Heart left ventricle (tissue), 16 donors: Measurements from ENCODE around the gene MEST. TPM values are rescaled to one million over a fixed set of nuclear protein-coding genes. Genes with fewer than 3 reads are reported as not detected.

ENCODE experiments used
- ATAC-seq, 4 donors: fragments of 200-7000 bp; cut with Tn5 transposase; one replicate each; pipeline ENCODE4 v1.9.1; 2020 to 2022; ENCODE audit warnings: moderate library complexity in 4 of 4, mild to moderate bottlenecking in 3 of 4, moderate number of reproducible peaks in 1 of 4
- DNase-seq, 5 donors: peaks; one replicate each; pipeline ENCODE4 v3.0.0-alpha.2; 2020
- H3K27ac ChIP-seq, 12 donors: fragments of 200-600 bp; sonication (generic) in 4 of 12; one replicate each; pipeline versions ENCODE4 v1.5.0 to v1.8.0; 2016 to 2022; ENCODE audit warnings: mild to moderate bottlenecking in 2 of 12
- H3K27me3 ChIP-seq, 9 donors: fragments of 200-600 bp; sonication (generic) in 2 of 9; one replicate each; pipeline versions ENCODE4 v1.5.1 to v1.8.0; 2016 to 2022; ENCODE audit warnings: mild to moderate bottlenecking in 3 of 9
- H3K36me3 ChIP-seq, 9 donors: fragments of 200-600 bp; sonication (generic) in 2 of 9; one replicate each; pipeline versions ENCODE4 v1.5.0 to v1.8.0; 2018 to 2022; ENCODE audit warnings: mild to moderate bottlenecking in 2 of 9
- H3K4me1 ChIP-seq, 12 donors: fragments of 200-600 bp; sonication (generic) in 4 of 12; one replicate each; pipeline versions ENCODE4 v1.5.0 to v1.8.0; 2016 to 2022; ENCODE audit warnings: mild to moderate bottlenecking in 3 of 12
- H3K4me3 ChIP-seq, 12 donors: fragments of 200-600 bp; sonication (generic) in 4 of 12; one replicate each; pipeline versions ENCODE4 v1.5.0 to v1.8.0; 2017 to 2022; ENCODE audit warnings: mild to moderate bottlenecking in 9 of 12, moderate library complexity in 4 of 12
- H3K9me3 ChIP-seq, 12 donors: fragments of 200-600 bp; sonication (generic) in 4 of 12; one replicate each; pipeline versions ENCODE4 v1.5.0 to v1.8.0; 2016 to 2022; ENCODE audit warnings: mild to moderate bottlenecking in 1 of 12
- CTCF ChIP-seq, 12 donors: fragments of 200-600 bp; sonication (generic) in 4 of 12; IDR thresholded peaks; one replicate each; pipeline versions ENCODE4 v1.5.0 to v1.8.0; 2018 to 2022; ENCODE audit warnings: antibody characterized with exemption in 12 of 12, mild to moderate bottlenecking in 5 of 12
- POLR2A ChIP-seq, 2 donors: fragments of 450-650 bp; IDR thresholded peaks; one replicate each; pipeline ENCODE4 v1.6.1; 2017; ENCODE audit warnings: antibody characterized with exemption in 2 of 2, mild to moderate bottlenecking in 2 of 2, moderate library complexity in 2 of 2
- WGBS, 4 donors: extraction: QIAGEN DNeasy Blood & Tissue Kit in 2 of 4; methylation state at CpG; one replicate each; pipeline versions ENCODE4 v1.1.5 to v1.1.7; 2013 to 2018; 5-methylcytosine and 5-hydroxymethylcytosine counted together
- intact Hi-C, 10 donors: fragments of 100-400 bp; cut with DNase I; formaldehyde crosslinking; loops; one replicate each; pipeline versions ENCODE4 v1.11.1 to v1.14.2; 2022
- polyA plus RNA-seq, 2 donors: library from polyadenylated mRNA; stranded (reverse); fragments of 200-250 nt; gene quantifications; one replicate each; pipeline ENCODE4 v1.2.3, GENCODE V29; 2013
- total RNA-seq, 9 donors: library from RNA; depleted of rRNA in 2 of 9; stranded (reverse); fragments of >200 nt in 2 of 9; fragmentation: NEBNext Ultra II Directional in 3 of 9; extraction: Animal tissue kit (Norgen Biotek cat#: 25700) in 3 of 9; gene quantifications; one replicate each; pipeline versions ENCODE4 v1.1.0 to v1.2.4, GENCODE V29; 2016 to 2023
- donor health status: ischemic (EF 13 %, LVEDD 7.1; RV severe dilation, severe dysfunction).
- donor health status: healthy with polysubstance abuse.
- donor health status: DM: no; HTN: yes; CAD: no.
- donor health status: DM: no; HTN: no; CAD: no.
- donor health status: ischemic (EF 25% LVEDD 6.9; RV normal size, moderate dysfunction).
- donor health status: ischemic (EF 25% LVEDD 5.7; RV mildly dilated, moderate dysfunction).
- donor health status: healthy.
- donor health status: DM: yes; HTN: yes; CAD: no.
- donor health status: ischemic (EF 35%, LVEDD 5.7; RV mildly dilated, moderate dysfunction).
- donor health status: nonischemic (EF 11% LVEDD 7.7; RV severe dilation, severe dysfunction).
- donor health status: DM: yes; HTN: yes; CAD: no.
- donor health status: PGD.
- donor health status: ischemic (EF 29% LVEDD 5.4; RV normal size, mild dysfunction).
- donor health status: nonischemic (EF 23%, LVEDD 6.1; RV moderate dilation, normal function).

The MEST gene
- total and polyA plus RNA-seq, 11 donors = 0.79 to 46.0 (median 4.2) TPM

GRCh38 chr7:130493275-130493873 is 1.5 kb downstream of the MEST start:
- Histone ChIP-seq H3K27me3 (peaks cover 0 to 35% (median 0%) of the 10 kb centered on the region in 9 donors), H3K4me3 (peak overlapping the region in 10 of 12 donors; percentile 30 to 63 (median 54)), H3K36me3 (peaks cover 0 to 6% (median 0%) of the 10 kb centered on the region in 9 donors), H3K27ac (no peak overlapping the region), H3K4me1 (peaks cover 0 to 26% (median 5%) of the 10 kb centered on the region in 12 donors), H3K9me3 (no peaks in the 10 kb centered on the region)
- DNase-seq (no peak), ATAC-seq (no peak)
- intact Hi-C loops = loop anchor here in 5 of 10 donors (5.0 to 10.0 kb wide), 4 partner anchors 171 to 221 kb away; partner anchors contain the start of genes COPG2 (in 1 of the 5) and TSGA13 (in 1 of the 5)
- no peak for TF ChIP-seq CTCF (IDR thresholded peaks at IDR 0.05)
- no peak for TF ChIP-seq POLR2A (IDR thresholded peaks at IDR 0.05)
- 53 to 65% (median 58%) methylated on average over 13 of the region's 13 CpGs for WGBS, 4 donors

- intact Hi-C loops = loop anchor here in 5 of 10 donors (5.0 to 10.0 kb wide), 4 partner anchors 170 to 222 kb away; partner anchors contain the start of genes COPG2 (in 1 of the 5) and TSGA13 (in 1 of the 5)
- peaks cover 0 to 10% (median 0%) of the 10 kb centered on the region in 9 donors for H3K36me3 ChIP-seq
- no peak overlapping the region for H3K4me3 ChIP-seq
- peaks cover 0 to 35% (median 0%) of the 10 kb centered on the region in 9 donors for H3K27me3 ChIP-seq
- WGBS, 4 donors = 28 to 43% (median 38%) methylated on average over 2 of the region's 2 CpGs
- H3K9me3 ChIP-seq = no peaks in the 10 kb centered on the region
- no peak for TF ChIP-seq CTCF (IDR thresholded peaks at IDR 0.05)
- TF ChIP-seq POLR2A (IDR thresholded peaks at IDR 0.05) = no peak
- H3K27ac ChIP-seq = no peak overlapping the region
- ATAC-seq = peak in 2 of 4 donors; percentile 41 to 53
- peaks cover 0 to 22% (median 5%) of the 10 kb centered on the region in 12 donors for H3K4me1 ChIP-seq
- DNase-seq = no peak
Measured at GRCh38 chr7:130494431-130494858, 2.6 kb downstream of the MEST start.

GRCh38 chr7:130500463-130500862 is 8.6 kb downstream of the MEST start:
- no peak overlapping the region for H3K4me3 ChIP-seq
- intact Hi-C loops = no loop called here
- DNase-seq = no peak
- peaks cover 0 to 45% (median 16%) of the 10 kb centered on the region in 9 donors for H3K36me3 ChIP-seq
- no peak for ATAC-seq
- no peak overlapping the region for H3K27ac ChIP-seq
- TF ChIP-seq POLR2A (IDR thresholded peaks at IDR 0.05) = no peak
- TF ChIP-seq CTCF (IDR thresholded peaks at IDR 0.05) = no peak
- no peaks in the 10 kb centered on the region for H3K4me1 ChIP-seq
- H3K27me3 ChIP-seq = no peaks in the 10 kb centered on the region
- 86 to 88% (median 87%) methylated on average over 8 of the region's 8 CpGs for WGBS, 4 donors
- no peaks in the 10 kb centered on the region for H3K9me3 ChIP-seq

GRCh38 chr7:130500910-130501309 is 9.0 kb downstream of the MEST start:
- Histone ChIP-seq H3K36me3 (peaks cover 0 to 49% (median 16%) of the 10 kb centered on the region in 9 donors), H3K4me1 (no peaks in the 10 kb centered on the region), H3K4me3 (no peak overlapping the region), H3K27ac (no peak overlapping the region), H3K27me3 (no peaks in the 10 kb centered on the region), H3K9me3 (no peaks in the 10 kb centered on the region)
- ATAC-seq (no peak), DNase-seq (no peak)
- intact Hi-C loops = no loop called here
- 78 to 90% (median 87%) methylated on average over 1 to 2 of the region's 2 CpGs for WGBS, 4 donors
- TF ChIP-seq POLR2A (IDR thresholded peaks at IDR 0.05) (no peak), CTCF (IDR thresholded peaks at IDR 0.05) (no peak)
